Upper lobe of left lung (tissue), 6 donors: Measurements from ENCODE around the gene KMT2B. TPM values are rescaled to one million over a fixed set of nuclear protein-coding genes. Genes with fewer than 3 reads are reported as not detected.
A peak's percentile ranks its signal among the peaks of the same experiment; 100 is the strongest.

Experiments used
- ATAC-seq, 2 donors: fragments of 200-7000 bp; cut with Tn5 transposase; one replicate each; pipeline ENCODE4 v1.9.1; 2022; ENCODE audit warnings: mild to moderate bottlenecking in 2 of 2, moderate library complexity in 2 of 2; ENCODE audit not compliant: low FRiP score in 2 of 2
- DNase-seq, 2 donors: peaks; one replicate each; pipeline ENCODE4 v3.0.0-alpha.2; 2019 to 2020
- H3K27ac ChIP-seq, 4 donors: fragments of 200-600 bp; sonication (generic); one replicate each; pipeline ENCODE4 v1.5.1; 2016 to 2019
- H3K27me3 ChIP-seq, 4 donors: fragments of 200-600 bp; sonication (generic); one replicate each; pipeline ENCODE4 v1.5.1; 2017 to 2019
- H3K36me3 ChIP-seq, 4 donors: fragments of 200-600 bp; sonication (generic); one replicate each; pipeline ENCODE4 v1.5.1; 2016 to 2019
- H3K4me1 ChIP-seq, 4 donors: fragments of 200-600 bp; sonication (generic); one replicate each; pipeline ENCODE4 v1.5.1; 2018 to 2019
- H3K4me3 ChIP-seq, 4 donors: fragments of 200-600 bp; sonication (generic); one replicate each; pipeline ENCODE4 v1.5.1; 2017 to 2019; ENCODE audit warnings: mild to moderate bottlenecking in 2 of 4, moderate library complexity in 1 of 4
- H3K9me3 ChIP-seq, 4 donors: fragments of 200-600 bp; sonication (generic); one replicate each; pipeline ENCODE4 v1.5.1; 2018 to 2019
- CTCF ChIP-seq, 6 experiments: fragments of 450-650 bp in 4 of 6; fragments of 200-600 bp in 2 of 6; sonication (generic) in 2 of 6; IDR thresholded peaks; one replicate each; pipeline ENCODE4 v1.5.1; 2016 to 2019; ENCODE audit warnings: antibody characterized with exemption in 6 of 6
- EP300 ChIP-seq, 4 donors: sonication (generic); formaldehyde crosslinking; IDR thresholded peaks; one replicate each; pipeline ENCODE4 v1.5.1; 2017; ENCODE audit warnings: antibody characterized with exemption in 4 of 4, control low read depth in 2 of 4
- POLR2A ChIP-seq, 4 donors: fragments of 450-650 bp; IDR thresholded peaks; one replicate each; pipeline ENCODE4 v1.5.1; 2016 to 2017; ENCODE audit warnings: antibody characterized with exemption in 4 of 4, mild to moderate bottlenecking in 2 of 4
- POLR2AphosphoS5 ChIP-seq, 2 donors: sonication (generic); formaldehyde crosslinking; IDR thresholded peaks; one replicate each; pipeline ENCODE4 v1.5.1; 2017; ENCODE audit warnings: antibody characterized with exemption in 2 of 2
- WGBS, 2 donors: methylation state at CpG; one replicate each; pipeline ENCODE4 v1.1.5; 2017 to 2018; 5-methylcytosine and 5-hydroxymethylcytosine counted together
- total RNA-seq, 6 donors: library from RNA; depleted of rRNA in 4 of 6; stranded (reverse); fragments of >200 nt in 4 of 6; gene quantifications; one replicate each; pipeline versions ENCODE4 v1.1.0 to v1.2.1, GENCODE V29; 2016 to 2021
- donor health status: DM: no; HTN: no; CAD: no; lungs with moderate emphysema.
- donor health status: DM: no; HTN: yes; CAD: no; lungs with severe emphysema.

The KMT2B gene
- total RNA-seq, 6 donors from 2014 or later = 23.3 to 70.2 (median 37.3) TPM

- no peak overlapping the region for H3K27ac ChIP-seq
- ATAC-seq = no peak
- no peaks in the 10 kb centered on the region for H3K9me3 ChIP-seq
- H3K4me1 ChIP-seq = peaks cover 10 to 20% (median 14%) of the 10 kb centered on the region in 4 donors
- H3K27me3 ChIP-seq = no peaks in the 10 kb centered on the region
- H3K36me3 ChIP-seq = peaks cover 0 to 30% (median 18%) of the 10 kb centered on the region in 4 donors
- no peak overlapping the region for H3K4me3 ChIP-seq
- no peak for DNase-seq
- 83 to 95% methylated on average over 7 of the region's 7 CpGs for WGBS, 2 donors
- TF ChIP-seq POLR2AphosphoS5 (IDR thresholded peaks at IDR 0.05) (no peak), EP300 (IDR thresholded peaks at IDR 0.05) (no peak), POLR2A (IDR thresholded peaks at IDR 0.05) (no peak), CTCF (IDR thresholded peaks at IDR 0.05) (no peak)
These were observed 60.2 kb downstream of the KMT2B start for GRCh38 chr19:35777961-35778360.

GRCh38 chr19:35779033-35779432 is 61.2 kb downstream of the KMT2B start:
- Histone ChIP-seq H3K9me3 (no peaks in the 10 kb centered on the region), H3K27me3 (no peaks in the 10 kb centered on the region), H3K36me3 (peaks cover 0 to 36% (median 18%) of the 10 kb centered on the region in 4 donors), H3K4me3 (no peak overlapping the region), H3K27ac (no peak overlapping the region), H3K4me1 (peaks cover 10 to 20% (median 14%) of the 10 kb centered on the region in 4 donors)
- DNase-seq (no peak), ATAC-seq (no peak)
- TF ChIP-seq CTCF (IDR thresholded peaks at IDR 0.05) = no peak
- no peak for TF ChIP-seq POLR2A (IDR thresholded peaks at IDR 0.05)
- no peak for TF ChIP-seq EP300 (IDR thresholded peaks at IDR 0.05)
- TF ChIP-seq POLR2AphosphoS5 (IDR thresholded peaks at IDR 0.05) = no peak
- 88 to 95% methylated on average over 8 of the region's 8 CpGs for WGBS, 2 donors

GRCh38 chr19:35780058-35780457 is 62.3 kb downstream of the KMT2B start:
- H3K36me3 ChIP-seq = peaks cover 0 to 41% (median 20%) of the 10 kb centered on the region in 4 donors
- no peak for ATAC-seq

GRCh38 chr19:35780717-35781116 is 62.9 kb downstream of the KMT2B start:
- TF ChIP-seq CTCF (IDR thresholded peaks at IDR 0.05) (no peak), EP300 (IDR thresholded peaks at IDR 0.05) (no peak), POLR2A (IDR thresholded peaks at IDR 0.05) (no peak), POLR2AphosphoS5 (IDR thresholded peaks at IDR 0.05) (no peak)

More at GRCh38 chr19:35780058-35780457, 62.3 kb downstream of the KMT2B start:
- Histone ChIP-seq H3K4me3 (no peak overlapping the region), H3K9me3 (no peaks in the 10 kb centered on the region), H3K27ac (no peak overlapping the region), H3K4me1 (peaks cover 6 to 13% (median 10%) of the 10 kb centered on the region in 4 donors), H3K27me3 (no peaks in the 10 kb centered on the region)
- no peak for TF ChIP-seq POLR2A (IDR thresholded peaks at IDR 0.05)
- TF ChIP-seq POLR2AphosphoS5 (IDR thresholded peaks at IDR 0.05) = no peak
- DNase-seq = no peak
- 90 to 97% methylated on average over 16 of the region's 16 CpGs for WGBS, 2 donors

GRCh38 chr19:35781650-35782049 is 63.8 kb downstream of the KMT2B start:
- ATAC-seq = no peak
- 87% methylated on average over 9 of the region's 9 CpGs for WGBS, 2 donors

More at GRCh38 chr19:35780717-35781116, 62.9 kb downstream of the KMT2B start:
- no peak overlapping the region for H3K4me3 ChIP-seq
- H3K4me1 ChIP-seq = peaks cover 5 to 11% (median 8%) of the 10 kb centered on the region in 4 donors
- H3K27ac ChIP-seq = no peak overlapping the region
- peaks cover 0 to 46% (median 22%) of the 10 kb centered on the region in 4 donors for H3K36me3 ChIP-seq
- ATAC-seq = no peak
- 89 to 97% methylated on average over 8 to 20 of the region's 20 CpGs for WGBS, 2 donors
- peak in 1 of 2 donors; percentile 76 for DNase-seq
- no peaks in the 10 kb centered on the region for H3K27me3 ChIP-seq
- H3K9me3 ChIP-seq = no peaks in the 10 kb centered on the region

More at GRCh38 chr19:35781650-35782049, 63.8 kb downstream of the KMT2B start:
- peaks cover 0 to 46% (median 26%) of the 10 kb centered on the region in 4 donors for H3K36me3 ChIP-seq
- peak in 1 of 2 donors; percentile 50 for DNase-seq
- H3K27ac ChIP-seq = no peak overlapping the region
- no peak overlapping the region for H3K4me3 ChIP-seq
- no peaks in the 10 kb centered on the region for H3K27me3 ChIP-seq
- H3K9me3 ChIP-seq = no peaks in the 10 kb centered on the region
- peaks cover 0 to 2% (median under 1%) of the 10 kb centered on the region in 4 donors for H3K4me1 ChIP-seq
- TF ChIP-seq EP300 (IDR thresholded peaks at IDR 0.05) = no peak
- no peak for TF ChIP-seq CTCF (IDR thresholded peaks at IDR 0.05)
